Stimulated activated CD4-positive, alpha-beta T cell treated with anti-CD3 and anti-CD28 coated beads, TNF-alpha, amount 100 ng/mL, for 24 hours (primary cell): ENCODE measurements around the gene DNER.

ENCODE experiments used
- DNase-seq, 3 experiments: peaks; one replicate each; pipeline ENCODE4 v3.0.0-alpha.2; 2020; ENCODE audit warnings: low read depth in 3 of 3

The DNER gene

DNA sequence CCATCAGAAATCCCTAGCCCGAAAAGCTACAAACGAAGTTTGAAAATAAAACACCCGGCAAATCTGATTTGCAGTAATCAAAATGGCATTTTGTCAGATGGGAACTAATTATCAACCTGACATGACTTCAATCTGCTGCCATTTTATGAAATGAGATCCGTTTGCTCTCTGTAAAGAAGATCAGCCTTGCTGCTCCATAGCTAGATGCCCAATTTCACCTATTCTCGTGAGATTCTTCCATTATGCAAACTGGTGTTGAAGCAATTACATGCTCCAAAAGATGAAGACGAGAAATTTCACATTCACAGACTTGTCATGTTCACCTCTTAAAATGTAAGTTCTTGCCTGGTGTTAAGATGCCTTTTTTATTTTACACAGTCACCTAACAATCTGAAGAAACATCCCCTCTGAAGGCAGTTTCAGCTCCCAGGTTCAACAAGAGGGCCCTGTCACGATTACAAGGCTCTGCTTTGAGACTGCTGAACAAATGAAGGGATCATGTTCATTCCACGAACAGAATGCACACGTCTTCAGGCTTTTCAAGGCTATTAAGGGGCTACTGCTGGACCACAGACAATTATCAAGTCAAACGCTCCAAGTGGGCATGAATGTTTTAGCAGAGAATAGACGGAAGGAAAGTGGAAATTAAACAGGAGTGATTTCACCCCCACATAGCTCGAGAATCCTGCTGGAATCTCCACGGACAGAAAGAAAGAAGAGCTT, 270.6 kb downstream of the DNER start:
- no peak for DNase-seq

DNA sequence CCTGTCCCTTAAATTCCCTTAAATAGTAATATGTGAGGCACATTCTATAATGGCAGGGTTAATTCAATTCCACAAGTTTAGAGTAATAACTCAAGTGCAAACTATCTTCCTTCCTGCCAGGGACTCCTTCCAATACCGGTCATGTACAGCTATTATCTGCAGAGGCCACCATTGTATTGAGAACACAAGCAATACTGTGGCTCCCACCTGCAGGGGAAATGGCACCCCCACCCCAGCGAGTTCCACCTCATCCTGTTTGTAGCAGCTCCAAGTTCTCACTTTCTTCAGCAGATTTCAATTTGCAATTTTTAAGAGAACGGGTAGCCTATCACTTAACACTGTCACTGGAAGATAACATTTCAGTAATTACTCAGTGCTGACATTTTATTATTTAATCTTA, 271.2 kb downstream of the DNER start:
- DNase-seq: no peak

DNA sequence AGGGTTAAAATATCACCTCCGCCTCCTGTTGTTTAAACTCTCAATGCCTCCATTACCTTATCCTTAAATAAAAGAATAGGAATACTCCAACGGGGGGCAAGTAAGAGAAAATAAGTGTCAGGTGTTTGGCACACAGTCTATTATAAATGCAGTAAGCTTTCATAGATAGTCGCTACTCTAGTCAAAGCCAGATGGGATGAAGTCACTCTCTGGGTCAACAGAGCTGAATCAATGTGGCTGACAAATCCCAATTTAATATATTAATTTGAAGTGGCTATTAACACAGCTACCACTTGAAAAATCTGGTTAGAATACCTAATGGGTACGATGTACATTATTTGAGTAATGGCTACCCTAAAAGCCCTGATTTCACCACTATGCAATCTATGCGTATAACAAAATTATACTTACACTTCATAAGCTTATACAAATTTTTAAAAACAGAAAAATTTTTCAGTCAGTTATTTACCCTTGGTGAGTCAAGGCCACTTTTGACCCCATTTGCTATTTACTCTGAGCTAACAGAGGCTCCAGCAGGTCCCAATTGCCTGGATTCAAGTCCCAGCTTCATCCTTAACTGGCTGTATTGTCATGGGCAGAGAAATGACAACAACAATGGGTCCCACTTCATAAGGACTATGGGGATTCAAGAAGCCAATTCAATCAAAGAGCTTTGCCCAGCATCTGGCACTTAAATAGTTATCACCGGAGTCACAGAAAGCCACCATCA, 275.8 kb downstream of the DNER start:
- DNase-seq: no peak

DNA sequence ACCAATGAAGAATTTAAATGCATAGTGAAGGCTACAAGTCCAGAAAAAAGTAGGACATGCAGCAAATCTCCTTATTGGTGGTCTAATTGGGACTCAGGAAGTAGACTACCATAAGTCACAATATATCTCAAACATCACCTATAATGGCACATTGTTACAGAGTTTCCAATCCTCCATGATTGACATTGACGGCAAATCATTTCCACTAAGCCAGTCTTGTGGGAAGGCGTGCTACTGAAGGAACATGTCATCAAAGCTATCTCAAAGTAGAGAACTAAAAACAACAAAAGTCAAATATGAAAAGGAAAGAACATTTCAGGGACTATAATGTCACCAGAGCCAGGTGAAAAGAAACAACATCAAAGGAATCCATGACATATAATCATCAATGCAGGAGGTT, 276.9 kb downstream of the DNER start:
- no peak for DNase-seq

DNA sequence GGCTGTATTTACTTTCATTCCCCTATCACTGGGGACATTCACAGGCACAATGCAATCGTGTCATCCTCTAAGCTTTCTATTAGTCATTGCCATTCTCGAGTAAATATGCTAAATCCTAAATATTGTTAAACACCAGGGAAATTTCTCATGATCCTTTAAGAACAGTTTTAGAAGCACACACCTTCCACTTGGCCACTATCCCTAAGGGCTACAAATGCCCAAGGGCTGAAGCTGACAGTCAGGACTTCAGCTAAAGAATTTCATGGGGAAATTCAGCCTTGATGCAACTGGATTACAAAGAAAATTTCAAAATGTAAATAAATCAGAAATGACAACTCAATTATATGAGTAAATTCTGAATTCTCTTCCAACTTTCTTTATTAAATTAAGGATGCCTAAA, 280.2 kb downstream of the DNER start:
- DNase-seq: no peak

DNA sequence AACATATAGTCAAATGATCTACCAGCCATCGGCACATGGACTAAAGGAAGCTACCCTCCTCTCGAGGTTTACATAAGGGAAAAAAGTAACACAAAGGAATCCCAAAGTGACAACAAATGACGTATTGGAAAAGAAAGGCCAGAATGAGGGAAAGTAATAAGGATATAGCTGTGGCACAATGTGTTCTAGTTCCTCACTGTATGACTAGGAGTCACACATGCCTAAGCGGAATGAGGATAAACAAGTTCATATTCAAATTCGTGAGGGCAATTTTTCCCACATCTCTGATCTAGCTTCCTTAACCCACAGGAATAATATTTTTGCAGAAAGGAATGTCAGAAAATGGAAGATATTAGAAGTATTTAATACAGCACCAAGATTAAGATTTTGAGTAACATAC, 281.0 kb downstream of the DNER start:
- DNase-seq: no peak

DNA sequence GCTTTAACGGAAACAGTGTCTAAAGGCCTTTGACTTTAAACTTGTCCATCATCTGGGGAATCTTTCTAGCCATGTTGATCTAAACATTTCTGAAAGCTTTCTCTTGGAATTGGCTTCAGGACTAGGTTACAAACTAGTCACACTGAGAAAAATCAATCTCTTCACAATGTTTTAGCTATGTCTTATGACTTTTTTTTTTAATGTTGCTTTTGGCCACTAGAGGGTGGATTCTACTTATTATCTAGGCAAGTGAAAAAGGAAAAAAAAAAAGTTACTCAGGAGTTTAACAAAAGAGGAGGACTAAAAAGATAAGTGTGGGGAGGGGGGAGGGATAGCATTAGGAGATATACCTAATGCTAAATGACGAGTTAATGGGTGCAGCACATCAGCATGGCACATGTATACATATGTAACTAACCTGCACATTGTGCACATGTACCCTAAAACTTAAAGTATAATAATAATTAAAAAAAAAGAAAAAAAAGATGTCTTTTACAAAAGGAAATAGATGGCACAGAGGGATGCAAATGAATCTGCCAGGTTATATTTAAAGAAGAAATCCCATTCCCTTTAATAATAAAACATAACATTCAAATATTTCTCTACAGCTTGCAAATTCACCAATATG, 282.9 kb downstream of the DNER start:
- no peak for DNase-seq

DNA sequence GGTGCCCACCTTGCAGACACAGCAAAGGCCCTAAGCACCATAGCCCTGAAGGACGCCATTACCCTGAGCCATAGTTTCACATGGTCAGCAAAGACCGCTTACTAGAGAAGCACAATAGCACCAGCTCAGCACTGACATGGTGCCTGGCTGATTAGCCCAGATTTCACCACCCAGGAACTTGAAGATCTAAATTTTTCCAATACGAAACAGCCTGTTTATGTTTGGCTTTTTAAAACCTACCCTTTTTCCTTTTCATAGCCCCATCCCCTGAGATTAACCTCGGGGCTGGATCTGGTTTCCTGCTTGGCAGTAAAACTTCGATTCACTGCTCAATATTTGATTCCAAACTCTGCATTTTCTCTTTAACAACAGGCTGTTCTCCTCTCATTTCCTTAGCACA, 284.8 kb downstream of the DNER start:
- no peak for DNase-seq

DNA sequence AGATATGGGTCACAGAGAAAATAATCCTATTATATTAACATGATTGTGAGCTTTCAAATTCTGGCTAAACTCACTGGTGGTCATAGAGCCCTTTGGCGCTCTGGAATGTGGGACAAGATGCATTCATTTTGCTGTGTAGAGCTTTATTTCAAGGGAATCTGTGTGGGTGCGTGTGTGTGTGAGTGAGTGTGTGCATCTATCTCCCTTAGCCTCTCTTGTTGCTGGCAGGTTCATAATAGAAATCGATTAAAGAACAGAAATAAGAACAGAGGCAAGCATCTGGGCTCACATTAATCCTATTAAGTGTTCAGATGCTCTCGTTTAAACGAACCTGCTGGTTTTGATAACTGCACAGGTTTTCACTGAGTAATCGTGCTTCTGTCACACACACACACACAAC, 287.9 kb downstream of the DNER start:
- no peak for DNase-seq

DNA sequence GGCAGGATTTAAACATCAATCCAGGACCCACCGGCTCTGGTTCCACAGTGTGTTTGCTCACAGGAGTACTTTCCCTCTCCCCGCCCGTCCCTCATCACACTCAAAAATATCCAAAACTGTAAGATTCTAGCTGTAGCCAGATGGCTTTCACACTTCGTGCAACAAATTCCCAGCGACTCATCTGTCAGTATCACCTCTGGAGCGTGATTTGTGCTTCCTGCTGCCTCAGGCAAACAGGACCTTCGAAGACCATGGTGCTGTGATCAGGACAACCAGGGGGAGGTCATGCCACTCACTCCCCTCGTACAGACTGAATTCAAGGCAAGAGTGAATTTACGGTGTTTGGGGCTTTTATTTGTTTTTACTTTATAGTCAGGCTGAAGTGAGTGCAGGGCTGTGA, 288.8 kb downstream of the DNER start:
- DNase-seq: no peak

DNA sequence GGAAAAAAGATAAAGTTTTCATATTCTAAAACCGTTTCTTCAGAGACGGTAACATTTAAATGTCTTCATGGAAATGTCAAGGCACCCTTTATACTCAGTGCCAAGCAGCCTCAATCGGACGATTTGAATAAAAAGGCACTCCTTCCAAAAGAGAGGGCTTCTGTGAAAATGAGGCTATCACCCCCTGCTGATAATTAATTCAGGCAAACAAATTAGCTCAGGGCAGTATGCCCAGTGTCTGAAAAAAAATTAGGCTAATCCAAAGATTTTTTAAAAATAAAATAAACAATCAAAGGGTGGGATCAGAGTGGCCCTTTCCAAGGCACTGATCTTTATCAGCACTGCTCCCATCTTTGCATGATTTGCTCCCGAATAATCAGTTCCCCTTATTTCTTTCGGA, 292.3 kb downstream of the DNER start:
- no peak for DNase-seq

DNA sequence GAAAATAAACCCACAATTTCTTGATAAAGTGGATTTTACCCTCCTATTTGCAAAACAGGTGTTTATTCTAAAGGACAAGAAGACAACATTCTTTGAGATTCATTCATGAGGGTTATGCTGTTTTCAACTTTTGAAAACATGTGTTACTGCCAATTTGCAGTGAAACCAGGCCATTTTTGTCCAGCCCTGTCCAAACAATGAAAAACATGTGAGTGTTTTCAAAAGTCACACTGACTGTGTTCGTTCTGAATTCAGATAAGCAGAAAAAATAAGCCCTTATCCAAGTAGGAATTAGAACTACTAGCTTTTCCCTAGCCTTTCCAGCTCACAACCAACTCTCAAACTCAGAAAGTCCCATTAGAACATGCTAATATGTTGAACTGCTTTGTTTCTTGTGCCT, 295.2 kb downstream of the DNER start:
- DNase-seq: no peak

DNA sequence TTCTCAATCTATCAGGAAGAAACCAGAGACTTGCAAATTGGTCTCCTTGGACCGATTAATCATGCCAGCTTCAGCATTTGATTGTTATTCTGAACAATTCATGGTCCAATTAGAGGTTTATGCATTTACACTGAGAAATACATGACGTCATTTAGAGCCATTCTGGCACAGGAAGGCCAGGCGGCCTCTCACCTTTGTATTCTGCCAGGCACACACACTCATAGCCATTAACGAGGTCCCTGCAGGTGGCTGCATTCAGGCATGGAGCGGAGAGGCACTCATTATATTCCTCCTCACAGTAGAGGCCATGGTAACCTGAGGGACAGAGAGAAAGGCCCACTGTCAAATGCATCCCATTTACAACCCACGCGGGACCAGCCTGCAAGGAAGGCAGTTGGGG, 296.4 kb downstream of the DNER start:
- DNase-seq: no peak

DNA sequence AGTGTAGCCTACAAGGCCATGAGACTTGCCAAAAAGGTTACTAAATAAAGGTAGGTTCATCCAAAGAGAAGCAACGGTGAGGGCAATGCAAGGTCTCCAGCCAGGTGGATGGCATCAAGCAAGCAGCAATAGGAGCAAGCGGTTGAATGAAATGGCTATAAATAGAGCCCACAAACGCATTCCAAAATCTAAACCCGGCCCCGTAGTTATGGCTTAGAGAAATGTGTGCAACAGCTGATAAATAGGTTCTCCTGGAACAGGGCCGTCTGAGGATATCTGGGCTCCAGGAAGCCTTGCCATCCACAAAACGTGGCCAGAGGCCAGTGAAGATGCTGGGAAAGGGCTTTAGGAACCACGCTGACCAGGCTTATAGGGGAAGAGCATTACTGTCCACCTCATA, 297.2 kb downstream of the DNER start:
- no peak for DNase-seq

DNA sequence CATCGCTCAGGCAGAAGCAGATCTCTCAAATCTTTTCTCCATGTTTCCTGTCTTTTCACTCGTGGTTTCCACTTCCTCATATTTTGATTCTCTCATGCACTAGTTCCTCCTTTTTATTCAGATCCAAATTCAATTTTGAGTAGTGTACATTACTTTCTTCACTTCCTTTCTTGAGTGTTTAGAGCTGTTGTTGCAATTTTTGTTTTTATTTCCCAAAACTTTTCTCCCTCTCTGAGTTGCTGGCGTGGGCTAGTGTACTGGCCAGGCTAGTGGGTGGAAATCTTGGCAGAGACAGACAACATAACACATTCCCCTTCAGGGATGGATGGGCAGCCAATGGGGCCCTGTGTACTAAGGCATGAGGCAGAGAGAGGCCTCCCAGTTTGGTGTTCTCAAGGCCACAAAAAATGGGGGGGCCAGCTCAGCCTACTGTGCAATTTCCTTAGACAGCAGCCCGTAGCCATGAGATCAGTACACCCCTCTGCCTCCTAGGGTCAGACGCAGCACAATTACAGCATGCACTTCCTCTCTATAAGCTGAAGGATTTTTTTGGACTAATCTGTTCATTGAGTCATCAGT, 298.1 kb downstream of the DNER start:
- no peak for DNase-seq

DNA sequence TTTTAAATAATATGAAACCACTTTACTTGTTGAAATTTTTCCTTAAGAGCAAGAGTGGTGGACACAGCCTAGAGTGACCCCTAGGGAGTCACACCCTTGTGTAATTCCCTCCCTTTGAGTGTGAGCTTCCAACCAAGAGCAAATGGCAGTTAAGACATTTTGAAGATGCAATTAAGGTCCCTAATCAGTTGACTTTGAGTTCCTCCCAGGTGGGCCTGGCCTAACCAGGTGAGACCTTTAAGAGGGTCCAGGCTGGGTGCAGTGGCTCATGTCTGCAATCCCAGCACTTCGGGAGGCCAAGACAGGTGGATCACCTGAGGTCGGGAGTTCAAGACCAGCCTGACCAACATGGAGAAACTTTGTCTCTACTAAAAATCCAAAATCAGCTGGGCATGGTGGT, 299.7 kb downstream of the DNER start:
- DNase-seq: no peak

DNA sequence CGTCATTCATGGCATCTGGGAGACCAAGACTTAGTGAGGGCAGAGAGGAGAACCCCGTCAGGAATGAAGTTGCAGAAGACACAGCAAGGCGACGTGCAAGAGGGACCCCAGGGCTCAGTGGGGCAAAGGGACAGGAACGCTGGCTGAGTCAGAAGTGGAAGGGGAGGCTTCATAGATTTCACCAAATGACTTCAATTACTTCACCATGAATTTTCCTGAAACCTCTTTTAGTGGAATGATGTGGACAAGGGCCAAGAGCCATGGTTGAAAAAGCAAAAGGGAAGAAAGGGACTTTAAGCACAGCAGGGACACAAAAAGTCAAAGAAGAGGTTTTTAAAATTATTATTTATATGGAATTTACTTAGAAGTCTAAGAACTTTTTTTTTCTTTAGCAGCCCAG, 301.7 kb downstream of the DNER start:
- DNase-seq: no peak

DNA sequence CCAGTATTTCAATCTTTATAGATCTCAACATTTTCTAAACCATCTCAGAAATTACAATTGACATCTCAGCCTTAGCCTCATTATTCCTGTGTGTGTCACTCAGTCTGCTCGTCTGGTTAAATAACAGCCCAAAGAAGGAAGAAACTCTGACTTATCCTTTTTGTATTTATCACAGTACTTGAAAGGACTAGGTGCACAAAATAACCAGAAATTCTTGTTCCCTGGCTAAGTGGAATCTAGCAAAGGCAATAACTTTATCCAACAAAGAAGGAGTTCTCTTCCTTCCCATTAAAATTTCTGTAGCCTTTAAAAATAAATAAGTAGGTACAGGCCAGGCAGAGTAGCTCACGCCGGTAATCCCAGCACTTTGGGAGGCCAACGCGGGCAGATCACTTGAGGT, 303.4 kb downstream of the DNER start:
- DNase-seq: no peak

DNA sequence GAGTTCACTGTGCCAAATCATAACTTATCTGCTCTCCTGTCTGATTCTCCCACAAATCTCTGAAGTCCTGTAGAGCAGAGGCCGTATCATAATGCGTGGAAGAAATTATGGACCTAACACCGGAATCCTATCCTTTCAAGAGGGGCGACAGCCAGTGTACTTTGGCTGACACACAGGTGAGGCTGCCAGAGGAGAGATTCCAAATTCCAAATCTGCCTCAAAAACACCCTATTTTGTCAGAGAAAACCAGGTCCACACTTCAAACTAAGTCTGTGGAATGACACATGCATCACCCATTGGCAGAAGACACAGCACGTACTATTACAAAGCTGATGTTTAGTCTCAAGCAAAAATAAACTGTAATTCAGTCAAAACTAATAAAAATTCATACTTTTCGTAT, 304.1 kb downstream of the DNER start:
- DNase-seq: no peak

DNA sequence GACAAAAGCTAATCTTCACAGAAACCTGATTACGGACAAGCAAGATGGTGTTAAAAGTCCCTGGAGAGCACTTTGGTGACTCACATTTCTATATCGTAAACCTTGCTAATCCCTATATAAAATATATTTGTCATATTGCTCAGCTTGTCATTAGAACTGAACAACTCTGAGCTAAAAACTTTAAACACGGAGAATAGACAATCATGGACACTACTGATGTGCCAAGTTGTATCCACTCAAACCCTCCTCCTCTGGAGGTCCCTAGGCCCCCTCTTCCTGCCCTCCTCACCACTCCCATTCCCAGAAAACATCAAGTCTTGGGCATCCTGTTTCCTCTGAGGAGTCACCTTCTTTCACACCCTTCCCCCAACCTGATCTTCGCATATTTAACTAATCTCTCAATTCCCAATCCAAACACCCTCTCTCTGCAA, 304.6 kb downstream of the DNER start:
- DNase-seq: no peak

DNA sequence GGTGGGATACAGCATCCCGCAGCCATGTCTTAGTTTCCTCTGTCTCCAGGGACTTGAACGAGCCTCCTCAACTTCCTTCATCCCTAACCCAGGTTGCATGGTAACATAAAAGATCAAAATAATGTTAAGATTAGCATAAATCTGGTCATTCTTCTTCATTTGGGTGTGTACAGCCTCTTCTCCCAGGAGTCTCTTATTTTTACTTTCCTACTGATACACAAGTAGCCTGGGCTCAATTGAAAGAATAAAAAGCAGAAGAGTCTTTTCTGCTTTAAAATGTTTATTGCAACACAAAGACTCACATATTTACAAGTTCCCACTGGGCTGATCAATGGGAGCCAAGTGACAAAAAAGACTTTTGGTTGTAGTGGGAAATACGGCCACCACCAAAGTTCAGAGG, 305.4 kb downstream of the DNER start:
- DNase-seq: no peak

DNA sequence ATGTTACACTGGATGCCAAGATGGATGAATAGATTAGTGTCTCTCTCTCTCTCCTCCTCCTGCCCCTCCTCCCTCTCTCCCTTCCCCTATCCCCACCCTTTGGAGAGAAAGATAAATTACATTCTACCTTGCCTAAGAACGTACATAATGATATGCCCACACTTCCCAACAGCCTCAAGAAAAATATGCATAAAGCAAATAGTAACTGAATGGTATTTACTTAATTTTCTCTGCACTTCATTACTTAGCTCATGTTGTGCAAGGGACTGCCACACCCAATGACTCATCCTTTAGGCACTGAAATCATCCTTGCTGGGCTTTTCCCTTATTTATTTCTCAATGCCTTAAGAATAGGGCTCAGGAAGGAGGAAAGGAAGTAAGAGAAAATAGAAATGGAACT, 306.0 kb downstream of the DNER start:
- no peak for DNase-seq

DNA sequence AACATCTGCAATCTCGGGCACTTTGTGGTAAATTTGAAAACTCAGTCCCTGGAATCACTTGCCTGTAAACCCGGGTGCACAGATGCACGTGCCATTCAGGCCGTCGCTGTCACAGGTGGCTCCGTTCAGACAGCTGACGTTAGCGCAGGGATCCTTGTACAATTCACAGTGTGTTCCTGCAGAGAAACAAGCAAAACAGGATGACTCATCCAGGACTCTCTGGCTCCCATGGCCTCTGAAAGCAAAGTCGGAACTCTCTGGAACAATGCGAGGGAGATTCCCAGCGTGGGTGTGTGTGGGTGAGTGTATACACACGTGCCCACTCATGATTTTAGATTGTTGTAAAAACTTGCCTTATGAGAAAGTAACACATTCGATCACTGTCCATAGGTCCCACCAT, 307.2 kb downstream of the DNER start:
- no peak for DNase-seq
